Heart left ventricle (tissue), 13 donors: ENCODE measurements around the gene DEK.

Source experiments
- CTCF ChIP-seq, 12 donors: fragments of 200-600 bp; sonication (generic) in 4 of 12; IDR thresholded peaks; one replicate each; pipeline versions ENCODE4 v1.5.0 to v1.8.0; 2018 to 2022; ENCODE audit warnings: antibody characterized with exemption in 12 of 12, mild to moderate bottlenecking in 5 of 12
- POLR2A ChIP-seq, 2 donors: fragments of 450-650 bp; IDR thresholded peaks; one replicate each; pipeline ENCODE4 v1.6.1; 2017; ENCODE audit warnings: antibody characterized with exemption in 2 of 2, mild to moderate bottlenecking in 2 of 2, moderate library complexity in 2 of 2
- donor health status: ischemic (EF 13 %, LVEDD 7.1; RV severe dilation, severe dysfunction).
- donor health status: DM: no; HTN: yes; CAD: no.
- donor health status: DM: no; HTN: no; CAD: no.
- donor health status: ischemic (EF 25% LVEDD 6.9; RV normal size, moderate dysfunction).
- donor health status: ischemic (EF 25% LVEDD 5.7; RV mildly dilated, moderate dysfunction).
- donor health status: ischemic (EF 35%, LVEDD 5.7; RV mildly dilated, moderate dysfunction).
- donor health status: nonischemic (EF 11% LVEDD 7.7; RV severe dilation, severe dysfunction).
- donor health status: DM: yes; HTN: yes; CAD: no.
- donor health status: PGD.
- donor health status: ischemic (EF 29% LVEDD 5.4; RV normal size, mild dysfunction).
- donor health status: nonischemic (EF 23%, LVEDD 6.1; RV moderate dilation, normal function).

- TF ChIP-seq POLR2A (IDR thresholded peaks at IDR 0.05) (no peak), CTCF (IDR thresholded peaks at IDR 0.05) (peak in 5 of 12 donors; percentile 13 to 30 (median 25))
Measured at GRCh38 chr6:18302561-18303439, 38.5 kb upstream of the DEK start.
